ENCODE results near the gene HS6ST3.

Gene HS6ST3

GRCh38 chr13:96450326-96451020 is 360.6 kb downstream of the HS6ST3 start:
- H3K4me3 ChIP-seq (replicated peaks; ENCODE audit: low read depth, low read length) = no peak overlapping the region
- no peak for DNase-seq (ENCODE audit: extremely low read depth, low read depth)
- no peak for TF ChIP-seq CTCF (IDR thresholded peaks at IDR 0.05; ENCODE audit: low read depth, low read length, missing control alignments)

GRCh38 chr13:96454466-96454865 is 364.6 kb downstream of the HS6ST3 start:
- no peak for TF ChIP-seq CTCF (IDR thresholded peaks at IDR 0.05; ENCODE audit: low read depth, low read length, missing control alignments)
- H3K4me3 ChIP-seq (replicated peaks; ENCODE audit: low read depth, low read length) = no peak overlapping the region
- no peak for DNase-seq (ENCODE audit: extremely low read depth, low read depth)

GRCh38 chr13:96460609-96461008 is 370.7 kb downstream of the HS6ST3 start:
- no peak for TF ChIP-seq CTCF (IDR thresholded peaks at IDR 0.05; ENCODE audit: low read depth, low read length, missing control alignments)
- DNase-seq (ENCODE audit: extremely low read depth, low read depth) = no peak
- H3K4me3 ChIP-seq (replicated peaks; ENCODE audit: low read depth, low read length) = no peak overlapping the region

GRCh38 chr13:96473526-96474180 is 383.7 kb downstream of the HS6ST3 start:
- no peak for DNase-seq (ENCODE audit: extremely low read depth, low read depth)
- H3K4me3 ChIP-seq (replicated peaks; ENCODE audit: low read depth, low read length) = no peak overlapping the region
- no peak for TF ChIP-seq CTCF (IDR thresholded peaks at IDR 0.05; ENCODE audit: low read depth, low read length, missing control alignments)

GRCh38 chr13:96474181-96474557 is 384.3 kb downstream of the HS6ST3 start:
- no peak overlapping the region for H3K4me3 ChIP-seq (replicated peaks; ENCODE audit: low read depth, low read length)
- TF ChIP-seq CTCF (IDR thresholded peaks at IDR 0.05; ENCODE audit: low read depth, low read length, missing control alignments) = no peak
- no peak for DNase-seq (ENCODE audit: extremely low read depth, low read depth)

GRCh38 chr13:96475103-96475502 is 385.2 kb downstream of the HS6ST3 start:
- H3K4me3 ChIP-seq (replicated peaks; ENCODE audit: low read depth, low read length) = no peak overlapping the region
- no peak for DNase-seq (ENCODE audit: extremely low read depth, low read depth)
- no peak for TF ChIP-seq CTCF (IDR thresholded peaks at IDR 0.05; ENCODE audit: low read depth, low read length, missing control alignments)
